DMS 273 treated with DMSO at 0.1 percent for 48 hours (cell line): ENCODE measurements around the gene INSYN2B.
A peak's percentile ranks its signal among the peaks of the same experiment; 100 is the strongest.
"Not testable (repeated sequence)": the region's sequence is repeated elsewhere in the genome, so short reads cannot be mapped to it uniquely, and the experiment has no call there.

Experiments
- DNase-seq: peaks from one replicate; lab custom pipeline; 2025; lab: John Stamatoyannopoulos, UW

Gene INSYN2B

DNA sequence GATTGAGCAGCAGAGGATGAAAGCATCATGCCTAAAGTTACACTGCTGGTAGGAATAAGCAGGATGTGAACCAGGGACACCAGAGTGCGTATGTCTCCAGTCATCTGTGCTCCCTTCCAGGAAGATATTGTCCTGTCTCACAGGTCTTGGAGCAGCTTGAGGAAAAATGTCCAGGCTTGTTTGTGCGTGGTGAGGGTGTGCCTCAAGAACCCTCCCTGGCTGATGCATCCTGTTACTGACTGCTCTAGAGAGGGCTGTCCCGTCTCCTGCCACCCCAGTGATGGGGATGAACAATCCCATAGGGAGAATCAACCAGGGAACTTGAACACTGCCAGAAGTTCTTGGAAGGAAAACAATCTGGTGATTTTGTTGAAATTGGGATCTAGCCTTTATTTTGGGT lies 132.0 kb downstream of the INSYN2B start:
- DNase-seq: no peak

DNA sequence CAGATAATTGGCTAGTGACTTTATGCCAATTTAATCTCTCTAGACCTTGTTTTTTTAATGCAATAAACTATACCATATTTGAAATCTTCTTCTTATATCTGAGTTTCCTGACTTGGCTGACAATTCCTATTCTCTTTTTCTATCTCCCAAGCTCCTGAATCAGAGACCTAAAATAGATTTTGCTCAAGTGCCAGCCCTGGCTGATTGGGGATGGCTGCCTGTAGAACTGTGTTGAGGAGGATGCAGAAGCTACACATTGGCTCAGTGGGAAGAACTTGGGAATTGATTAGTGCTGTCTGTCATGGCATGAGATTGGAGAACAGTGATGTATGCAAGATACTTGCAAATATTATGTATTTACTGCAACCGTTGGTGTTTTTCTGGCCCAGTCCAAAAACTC lies 132.8 kb downstream of the INSYN2B start:
- DNase-seq: no peak

DNA sequence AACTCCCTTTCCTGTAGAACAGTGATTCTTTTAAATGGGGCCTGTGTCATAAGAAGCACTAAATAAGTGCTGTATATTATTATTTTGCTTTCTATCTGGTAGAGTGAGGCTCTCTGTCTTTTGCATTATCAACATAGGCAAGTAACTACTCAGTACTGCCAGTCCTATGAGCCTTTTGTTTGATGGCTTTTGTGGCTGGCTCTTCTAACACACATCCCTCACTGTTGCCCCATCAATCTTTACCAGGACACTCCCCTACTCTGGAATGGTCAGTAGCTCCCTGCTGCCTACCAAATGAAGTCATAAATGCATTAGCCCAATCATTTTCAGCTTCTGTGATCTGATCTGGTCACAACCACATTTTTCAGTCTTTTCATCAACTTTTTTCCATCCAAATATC lies 137.6 kb downstream of the INSYN2B start:
- no peak for DNase-seq

DNA sequence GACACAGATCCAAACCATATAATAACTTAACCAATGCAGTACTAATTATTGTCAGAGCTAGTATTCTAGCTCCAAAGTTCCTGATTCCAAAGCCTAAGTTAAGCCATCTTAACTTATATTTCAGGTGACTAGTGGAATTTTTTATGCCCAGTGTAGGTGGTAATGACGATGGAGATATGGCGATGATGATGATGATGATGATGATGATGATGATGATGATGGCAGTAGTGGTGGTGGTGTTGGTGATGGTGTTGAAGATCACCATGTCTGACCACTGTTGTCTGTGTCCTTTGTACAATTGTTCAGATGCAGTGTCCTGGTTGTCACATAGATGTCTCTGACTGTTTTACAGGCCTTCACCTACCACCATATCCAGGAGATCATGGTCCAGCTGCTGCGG lies 139.9 kb downstream of the INSYN2B start:
- no peak for DNase-seq

DNA sequence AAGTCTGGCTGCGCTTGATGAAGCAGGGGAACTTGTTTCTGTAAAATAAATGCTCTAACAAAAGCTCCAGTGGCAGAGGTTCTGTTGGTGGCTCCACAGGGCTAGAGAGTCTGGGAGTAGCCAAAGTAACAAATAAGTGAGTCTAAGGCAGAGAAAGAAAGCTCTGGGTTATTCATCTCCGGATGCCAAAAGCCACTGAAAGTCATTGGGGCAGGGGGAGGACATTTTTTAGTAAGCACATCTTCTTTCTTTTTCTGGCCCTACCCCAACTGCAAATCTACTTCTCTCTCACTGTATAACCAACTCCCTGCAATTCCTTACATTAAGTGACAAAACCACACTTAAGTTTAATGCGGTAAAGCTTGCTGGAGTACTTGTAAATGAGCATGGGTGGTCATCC lies 141.6 kb downstream of the INSYN2B start:
- DNase-seq: no peak

DNA sequence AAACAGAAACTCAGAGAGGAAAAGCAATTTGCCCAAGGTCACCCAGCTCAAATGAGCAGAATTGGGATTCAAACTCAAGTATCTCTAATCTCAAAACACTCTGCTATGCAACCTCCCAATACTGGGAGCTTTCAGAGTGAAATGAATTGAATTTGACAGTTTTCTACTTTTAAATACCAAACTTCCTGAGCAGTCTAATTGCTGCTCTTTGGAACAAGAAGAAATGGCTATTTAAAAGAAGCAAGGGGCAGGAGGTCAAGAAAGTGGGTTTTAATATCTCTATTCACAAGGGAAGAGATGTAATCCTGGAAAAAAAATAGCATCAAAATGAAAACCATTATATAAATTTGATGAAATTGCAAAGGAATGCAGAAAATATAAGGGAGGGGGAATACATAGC lies 142.6 kb downstream of the INSYN2B start:
- no peak for DNase-seq

DNA sequence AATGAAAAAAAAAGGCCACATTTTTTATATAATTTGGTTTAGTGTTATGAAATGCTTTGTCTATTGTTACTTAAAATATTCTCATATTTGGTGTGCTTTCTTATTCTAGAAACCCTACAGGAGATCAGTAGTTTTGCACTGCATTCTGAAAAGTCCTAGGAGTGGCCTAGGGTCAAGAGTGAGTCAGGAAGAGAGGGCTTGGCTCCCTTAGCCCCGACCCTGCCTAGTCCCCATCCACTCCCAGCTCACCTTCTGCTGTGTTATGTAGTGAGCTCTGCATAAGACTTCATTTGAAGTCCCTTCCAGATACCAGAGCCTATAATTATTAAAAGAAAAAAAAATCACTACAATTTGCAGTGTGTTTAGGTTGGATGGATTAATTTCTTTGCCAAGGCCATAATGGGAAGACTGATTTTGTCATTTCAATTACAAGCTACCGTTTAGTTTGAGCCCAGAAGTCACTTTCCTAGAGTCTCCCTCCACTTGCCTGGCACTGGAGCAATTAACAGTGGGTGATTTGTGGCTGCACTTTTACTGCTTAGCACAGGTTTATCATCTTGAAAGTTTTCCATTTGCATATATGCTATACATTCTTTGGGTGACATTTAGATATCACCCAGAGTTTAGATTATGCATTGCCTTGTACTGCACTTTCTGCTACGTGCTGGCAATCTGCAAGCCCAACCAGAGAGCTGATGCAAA lies 143.3 kb downstream of the INSYN2B start:
- DNase-seq: no peak

DNA sequence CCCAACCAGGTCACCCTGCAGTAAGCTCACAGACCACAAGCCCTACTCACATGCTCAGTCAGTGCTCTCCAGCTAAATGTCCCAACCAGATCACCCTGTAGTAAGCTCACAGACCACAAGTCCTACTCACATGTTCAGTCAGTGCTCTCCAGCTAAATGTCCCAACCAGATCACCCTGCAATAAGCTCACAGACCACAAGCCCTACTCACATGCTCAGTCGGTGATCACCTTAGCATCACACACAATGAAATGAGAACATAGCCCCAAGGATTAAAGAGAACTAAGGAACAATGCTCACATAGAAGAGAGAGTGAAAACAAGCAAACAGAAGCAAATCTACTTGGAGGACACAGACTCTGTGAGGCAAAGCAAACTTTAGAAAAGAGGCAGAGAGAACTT lies 145.8 kb downstream of the INSYN2B start:
- not testable (repeated sequence) for DNase-seq

DNA sequence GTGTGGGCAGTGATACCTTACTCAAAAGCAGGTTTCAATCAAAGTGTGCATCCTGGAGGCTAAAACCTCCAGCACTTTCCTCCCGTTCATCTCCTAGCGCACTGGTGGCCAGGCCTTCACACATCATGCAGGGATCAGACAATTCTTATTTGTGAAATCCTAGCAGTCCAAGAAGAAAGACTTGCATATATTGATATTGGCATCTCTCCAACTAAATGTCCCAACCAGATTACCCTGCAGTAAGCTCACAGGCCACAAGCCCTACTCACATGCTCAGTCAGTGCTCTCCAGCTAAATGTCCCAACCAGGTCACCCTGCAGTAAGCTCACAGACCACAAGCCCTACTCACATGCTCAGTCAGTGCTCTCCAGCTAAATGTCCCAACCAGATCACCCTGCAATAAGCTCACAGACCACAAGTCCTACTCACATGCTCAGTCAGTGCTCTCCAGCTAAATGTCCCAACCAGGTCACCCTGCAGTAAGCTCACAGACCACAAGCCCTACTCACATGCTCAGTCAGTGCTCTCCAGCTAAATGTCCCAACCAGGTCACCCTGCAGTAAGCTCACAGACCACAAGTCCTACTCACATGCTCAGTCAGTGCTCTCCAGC lies 146.5 kb downstream of the INSYN2B start:
- DNase-seq: not testable (repeated sequence)

DNA sequence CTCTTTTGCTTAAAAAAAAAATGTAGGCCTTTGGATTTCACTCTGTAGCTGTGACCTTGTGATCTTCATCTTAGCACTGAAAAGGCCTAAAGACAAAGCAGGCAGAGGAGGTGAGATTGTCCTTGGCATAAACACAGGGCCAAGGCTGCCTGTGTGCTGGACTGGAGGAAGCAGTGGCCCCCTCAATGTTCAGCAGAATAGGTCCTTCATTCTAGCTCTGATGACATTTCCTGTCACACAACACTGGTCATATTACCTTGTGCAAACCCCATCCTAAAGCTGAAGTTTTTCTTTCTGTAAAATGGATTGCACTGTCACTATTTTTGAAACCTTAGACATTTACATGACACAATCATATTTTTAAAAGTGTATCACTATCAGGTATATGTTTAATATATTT lies 147.4 kb downstream of the INSYN2B start:
- no peak for DNase-seq

DNA sequence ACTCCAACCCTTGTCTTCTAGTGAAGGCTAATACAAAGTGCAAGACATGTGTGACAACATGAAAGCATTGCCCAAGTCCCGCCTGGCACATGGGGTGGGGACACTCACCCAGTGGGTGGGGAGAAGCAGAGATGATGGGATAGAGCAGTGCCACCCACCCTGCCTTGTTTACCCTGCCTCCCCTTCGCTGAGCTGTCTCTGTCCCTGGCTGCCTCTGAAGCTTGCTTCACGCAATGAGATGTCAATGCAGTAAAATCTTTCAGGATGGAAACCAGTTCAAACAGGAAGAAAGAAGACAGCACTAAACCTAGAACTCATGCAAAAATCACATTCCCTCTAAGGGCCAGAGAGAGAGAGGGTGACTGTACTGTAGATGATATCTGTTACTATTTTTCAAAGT lies 148.0 kb downstream of the INSYN2B start:
- DNase-seq: no peak

DNA sequence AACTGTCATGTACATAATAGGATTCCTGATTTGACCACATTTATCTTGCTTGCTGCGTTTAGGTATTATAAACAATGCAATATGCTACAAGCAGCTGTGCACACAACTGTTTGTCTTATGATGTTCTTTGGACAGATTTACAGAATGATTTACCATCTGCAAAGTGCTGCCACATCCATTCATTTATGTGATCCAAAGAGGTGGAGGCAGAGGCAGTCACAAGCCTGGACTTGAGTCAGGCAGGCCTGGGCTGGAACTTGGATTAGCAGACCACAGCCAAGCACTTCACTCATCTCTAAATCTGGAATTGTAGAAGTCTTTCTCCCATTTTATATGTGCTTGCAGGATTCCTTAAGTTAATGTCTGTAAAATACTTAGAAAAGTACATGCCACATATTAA lies 149.0 kb downstream of the INSYN2B start:
- DNase-seq: peak; percentile 75

DNA sequence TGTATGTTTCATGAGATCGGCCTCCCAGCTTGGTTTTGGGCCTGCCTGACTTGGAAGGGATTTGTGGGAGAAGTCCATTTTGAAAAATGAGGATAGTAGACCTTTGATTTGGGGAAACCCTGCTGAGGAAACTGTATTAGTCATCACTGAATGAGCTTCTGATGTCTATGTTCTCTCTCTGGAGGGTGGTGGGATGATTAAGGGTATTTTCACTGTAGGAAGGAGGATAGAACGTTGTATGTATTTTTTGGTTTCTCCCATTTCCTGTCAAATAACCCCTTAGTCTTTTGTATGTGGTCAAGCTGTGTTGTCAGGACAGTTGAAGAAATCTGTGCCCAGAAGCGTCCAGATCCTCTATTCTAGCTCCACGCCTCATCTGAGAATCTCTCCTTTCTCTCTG lies 151.9 kb downstream of the INSYN2B start:
- no peak for DNase-seq

DNA sequence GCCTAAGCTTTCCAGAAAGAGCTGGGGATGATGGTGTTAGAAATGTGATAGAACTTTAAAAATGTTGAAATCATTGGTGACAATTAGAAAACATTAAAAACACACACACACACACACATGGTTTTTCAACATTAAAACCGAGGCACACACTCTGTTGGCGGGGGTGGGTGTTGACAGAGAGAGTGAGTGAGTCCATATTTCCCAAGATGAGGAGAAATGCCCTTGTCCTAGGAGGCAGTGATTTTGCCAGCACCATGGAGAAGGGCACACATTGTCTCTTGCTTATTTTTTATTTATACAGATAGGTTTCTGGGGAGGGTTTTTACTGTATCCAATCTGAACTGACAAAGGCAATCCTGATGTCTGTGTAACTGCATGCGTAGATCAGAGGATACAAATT lies 152.5 kb downstream of the INSYN2B start:
- no peak for DNase-seq

DNA sequence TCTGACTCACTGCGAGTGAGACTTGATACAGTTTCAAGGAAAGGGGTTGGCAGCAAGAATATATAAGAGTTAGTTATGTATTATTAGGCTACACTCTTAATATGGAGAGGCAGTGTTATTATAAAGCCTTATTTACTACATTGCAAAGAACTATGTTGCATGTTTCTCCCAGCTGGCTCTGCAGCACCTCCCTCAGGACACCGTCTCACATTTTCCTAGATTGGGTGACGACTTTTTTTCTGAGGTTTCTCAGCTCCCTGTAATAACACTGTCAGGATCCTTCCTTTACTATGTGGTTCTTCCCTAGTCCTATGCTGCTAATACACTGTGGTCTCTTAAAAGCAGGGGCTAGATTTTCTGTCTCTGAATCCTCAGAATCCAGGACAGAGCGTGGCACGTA lies 153.7 kb downstream of the INSYN2B start:
- no peak for DNase-seq

DNA sequence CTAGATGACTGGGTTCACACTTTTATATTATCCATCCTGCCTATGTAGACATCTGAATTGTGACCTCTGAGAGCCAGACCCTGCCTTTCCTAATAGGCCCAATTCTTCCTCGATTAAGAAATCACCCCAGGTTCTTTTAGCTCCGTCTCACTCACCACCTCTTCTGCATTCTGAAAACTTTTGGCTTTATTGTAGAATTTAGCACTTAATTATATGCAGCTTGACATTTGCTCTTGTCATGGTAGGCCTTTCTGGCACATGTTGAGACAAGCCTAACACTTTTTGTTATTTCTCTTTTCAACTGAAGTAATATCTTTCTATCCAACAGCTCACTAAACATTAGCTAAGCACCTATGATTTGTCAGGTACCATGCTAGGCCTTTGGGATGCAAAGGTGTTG lies 163.3 kb downstream of the INSYN2B start:
- DNase-seq: no peak

DNA sequence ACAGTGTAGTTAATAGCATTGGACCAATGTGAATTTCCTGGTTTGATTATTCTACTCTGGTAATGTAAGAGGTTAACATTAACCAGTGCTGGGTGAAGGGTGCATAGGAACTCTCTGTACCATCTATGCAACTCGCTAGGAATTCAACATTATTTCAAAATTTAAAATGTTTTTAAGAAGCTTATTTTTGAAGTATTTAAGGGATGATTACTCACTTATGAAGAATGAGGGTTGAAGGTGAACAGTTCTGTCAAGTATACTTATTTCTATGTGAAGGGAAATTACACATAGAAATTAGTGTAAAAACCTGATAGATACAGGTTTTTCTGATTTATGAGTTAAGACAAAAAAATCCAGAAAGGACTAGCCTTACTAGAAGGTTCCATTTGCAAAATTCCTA lies 165.8 kb downstream of the INSYN2B start:
- DNase-seq: no peak
